ENCODE data around the gene KIAA1217. TPM values are rescaled to one million over a fixed set of nuclear protein-coding genes. Genes with fewer than 3 reads are reported as not detected.
"Not testable (repeated sequence)": the region's sequence is repeated elsewhere in the genome, so short reads cannot be mapped to it uniquely, and the experiment has no call there.

KIAA1217 gene
- total RNA-seq, 1 donor, result 0.21 TPM

DNA sequence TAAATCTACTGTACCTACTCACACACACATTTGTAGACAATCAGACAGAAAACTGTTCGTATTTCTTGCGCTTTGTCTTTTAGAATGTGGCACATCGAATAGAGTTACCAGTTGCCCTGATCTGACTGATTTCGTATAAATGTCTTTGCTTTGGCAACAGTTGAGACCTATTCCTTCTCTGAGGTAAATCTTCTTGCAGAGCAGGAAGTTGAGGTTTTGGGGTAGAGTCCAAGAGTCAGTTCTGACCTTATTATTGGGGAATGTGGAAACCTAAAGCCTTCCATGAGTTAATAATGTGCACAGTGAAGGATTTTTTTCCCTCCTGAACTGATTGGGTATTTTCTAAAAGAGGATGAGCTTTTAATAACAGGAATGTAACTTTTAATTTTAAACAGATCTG is 135.3 kb downstream of the KIAA1217 start:
- H3K4me3 ChIP-seq (ENCODE audit: low read length), result no peak overlapping the region
- H3K9me3 ChIP-seq (ENCODE audit: low read depth, low read length), result no peaks in the 10 kb centered on the region
- no peaks in the 10 kb centered on the region for H3K27me3 ChIP-seq (ENCODE audit: insufficient read depth, low read length)
- H3K4me1 ChIP-seq (ENCODE audit: insufficient read depth, low read length), result no peaks in the 10 kb centered on the region

DNA sequence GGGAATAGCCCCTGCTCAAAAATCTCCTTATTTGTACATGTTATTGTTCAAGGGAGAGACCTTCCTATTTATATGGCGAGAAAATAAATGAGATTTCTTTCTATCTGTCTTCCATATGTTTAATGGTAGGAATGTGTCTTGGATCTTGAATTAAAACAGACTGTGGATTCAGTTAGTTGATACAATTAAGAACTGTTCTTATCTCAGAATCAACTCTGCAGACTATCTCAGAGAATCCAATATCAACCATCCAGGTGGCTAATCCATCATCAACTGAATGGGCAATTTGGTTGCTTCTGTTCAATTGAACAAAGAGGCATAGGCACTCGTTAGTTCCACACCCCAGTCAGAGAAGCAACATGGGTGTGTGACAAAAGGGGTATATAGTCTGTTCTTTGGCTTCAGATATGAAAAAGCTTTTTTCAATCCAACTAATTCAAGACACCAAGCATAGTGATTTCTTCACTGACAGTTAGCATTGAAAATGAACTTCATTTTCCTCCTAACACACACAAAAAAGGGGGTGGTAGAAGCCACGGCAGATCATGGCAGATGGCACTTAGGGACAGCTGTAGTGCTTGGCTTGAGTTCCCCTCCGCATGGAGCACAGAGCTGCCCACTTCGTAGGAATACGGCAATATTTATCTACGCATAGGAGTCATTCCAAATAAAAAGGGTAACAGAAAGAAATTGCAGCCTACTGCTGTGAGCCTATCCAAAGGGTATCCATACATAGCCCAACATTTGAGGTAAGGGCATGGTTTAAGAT is 135.9 kb downstream of the KIAA1217 start:
- H3K4me1 ChIP-seq (ENCODE audit: insufficient read depth, low read length), result no peaks in the 10 kb centered on the region
- no peaks in the 10 kb centered on the region for H3K27me3 ChIP-seq (ENCODE audit: insufficient read depth, low read length)
- H3K4me3 ChIP-seq (ENCODE audit: low read length), result no peak overlapping the region
- H3K9me3 ChIP-seq (ENCODE audit: low read depth, low read length), result no peaks in the 10 kb centered on the region

GRCh38 chr10:24346877-24347519 is 138.1 kb downstream of the KIAA1217 start:
- no peak overlapping the region for H3K4me3 ChIP-seq (ENCODE audit: low read length)
- H3K9me3 ChIP-seq (ENCODE audit: low read depth, low read length), result no peaks in the 10 kb centered on the region
- no peaks in the 10 kb centered on the region for H3K27me3 ChIP-seq (ENCODE audit: insufficient read depth, low read length)
- H3K4me1 ChIP-seq (ENCODE audit: insufficient read depth, low read length), result no peaks in the 10 kb centered on the region

DNA sequence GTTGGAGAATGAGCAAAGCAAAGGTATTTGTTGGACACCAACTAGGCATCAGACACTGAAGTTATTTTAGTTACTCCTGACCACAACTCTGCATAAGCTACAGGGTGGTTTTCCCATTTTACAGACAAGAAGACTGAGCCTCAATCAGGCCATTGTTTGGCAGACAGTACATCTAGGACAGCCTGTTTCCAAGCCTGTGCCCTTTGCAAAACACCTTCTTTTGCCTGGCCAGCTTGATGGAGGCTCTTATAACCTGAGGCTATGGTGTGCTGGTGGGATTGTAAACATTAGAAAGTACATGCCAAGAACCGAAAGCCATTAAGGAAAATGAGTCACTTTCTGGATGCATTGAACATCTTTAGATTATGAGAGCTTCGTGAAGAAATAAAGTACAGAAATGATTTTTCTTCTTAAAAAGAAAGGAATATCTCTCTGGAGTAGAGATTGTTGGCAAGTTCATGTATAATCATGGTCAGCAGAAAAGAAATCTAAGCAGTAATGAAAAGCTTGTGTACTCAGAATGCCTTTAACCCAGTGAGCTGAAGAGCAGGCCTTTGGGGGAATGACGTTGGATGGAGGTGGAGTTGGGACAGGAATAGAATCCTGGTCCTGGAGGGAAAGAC is 140.6 kb downstream of the KIAA1217 start:
- H3K4me3 ChIP-seq (ENCODE audit: low read length), result no peak overlapping the region
- no peaks in the 10 kb centered on the region for H3K4me1 ChIP-seq (ENCODE audit: insufficient read depth, low read length)
- no peaks in the 10 kb centered on the region for H3K9me3 ChIP-seq (ENCODE audit: low read depth, low read length)
- H3K27me3 ChIP-seq (ENCODE audit: insufficient read depth, low read length), result no peaks in the 10 kb centered on the region

GRCh38 chr10:24350070-24350921 is 141.4 kb downstream of the KIAA1217 start:
- no peaks in the 10 kb centered on the region for H3K27me3 ChIP-seq (ENCODE audit: insufficient read depth, low read length)
- no peak overlapping the region for H3K4me3 ChIP-seq (ENCODE audit: low read length)
- H3K4me1 ChIP-seq (ENCODE audit: insufficient read depth, low read length), result no peaks in the 10 kb centered on the region
- H3K9me3 ChIP-seq (ENCODE audit: low read depth, low read length), result no peaks in the 10 kb centered on the region

DNA sequence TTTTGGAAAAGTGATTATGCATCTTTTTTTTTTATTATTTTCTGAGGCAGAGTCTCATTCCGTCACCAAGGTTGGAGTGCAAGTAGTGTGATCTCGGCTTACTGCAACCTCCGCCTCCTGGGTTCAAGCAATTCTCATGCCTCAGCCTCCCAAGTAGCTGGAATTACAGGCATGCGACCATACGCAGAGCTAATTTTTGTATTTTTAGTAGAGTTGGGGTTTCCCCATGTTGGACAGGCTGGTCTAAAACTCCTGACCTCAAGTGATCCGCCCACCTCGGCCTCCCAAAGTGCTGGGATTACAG is 141.9 kb downstream of the KIAA1217 start:
- H3K9me3 ChIP-seq (ENCODE audit: low read depth, low read length); H3K27me3 ChIP-seq (ENCODE audit: insufficient read depth, low read length); H3K4me1 ChIP-seq (ENCODE audit: insufficient read depth, low read length); H3K4me3 ChIP-seq (ENCODE audit: low read length): not testable (repeated sequence)

GRCh38 chr10:24351961-24352360 is 143.0 kb downstream of the KIAA1217 start:
- Histone ChIP-seq H3K4me3 (ENCODE audit: low read length) (no peak overlapping the region), H3K4me1 (ENCODE audit: insufficient read depth, low read length) (no peaks in the 10 kb centered on the region), H3K9me3 (ENCODE audit: low read depth, low read length) (no peaks in the 10 kb centered on the region), H3K27me3 (ENCODE audit: insufficient read depth, low read length) (no peaks in the 10 kb centered on the region)

GRCh38 chr10:24352399-24352798 is 143.5 kb downstream of the KIAA1217 start:
- no peaks in the 10 kb centered on the region for H3K27me3 ChIP-seq (ENCODE audit: insufficient read depth, low read length)
- H3K4me1 ChIP-seq (ENCODE audit: insufficient read depth, low read length), result no peaks in the 10 kb centered on the region
- H3K4me3 ChIP-seq (ENCODE audit: low read length), result no peak overlapping the region
- H3K9me3 ChIP-seq (ENCODE audit: low read depth, low read length), result no peaks in the 10 kb centered on the region

DNA sequence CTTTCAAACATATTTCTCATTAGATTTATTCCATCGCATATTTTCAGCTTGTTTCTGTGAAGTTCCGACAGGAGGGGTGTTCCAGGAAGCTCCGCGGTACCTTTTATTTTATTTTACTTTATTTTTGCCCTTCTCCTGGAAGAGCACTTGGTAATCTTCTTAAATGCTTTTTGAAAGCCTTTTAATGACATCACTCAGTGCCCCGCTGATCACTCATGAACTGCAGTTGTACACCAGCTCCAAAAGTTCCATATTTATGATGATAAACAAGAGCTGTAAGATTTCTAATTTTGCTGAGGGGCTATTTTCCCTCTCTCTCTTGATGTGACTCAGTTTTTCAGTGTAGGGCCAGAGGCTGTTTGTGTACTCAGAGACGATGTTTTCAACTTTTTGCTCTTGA is 144.4 kb downstream of the KIAA1217 start:
- Histone ChIP-seq H3K9me3 (ENCODE audit: low read depth, low read length) (no peaks in the 10 kb centered on the region), H3K4me3 (ENCODE audit: low read length) (no peak overlapping the region), H3K27me3 (ENCODE audit: insufficient read depth, low read length) (no peaks in the 10 kb centered on the region), H3K4me1 (ENCODE audit: insufficient read depth, low read length) (no peaks in the 10 kb centered on the region)

- H3K4me1 ChIP-seq (ENCODE audit: insufficient read depth, low read length), result no peaks in the 10 kb centered on the region
- no peak overlapping the region for H3K4me3 ChIP-seq (ENCODE audit: low read length)
- no peaks in the 10 kb centered on the region for H3K9me3 ChIP-seq (ENCODE audit: low read depth, low read length)
- no peaks in the 10 kb centered on the region for H3K27me3 ChIP-seq (ENCODE audit: insufficient read depth, low read length)
Measured at GRCh38 chr10:24355056-24355688, 146.2 kb downstream of the KIAA1217 start.

DNA sequence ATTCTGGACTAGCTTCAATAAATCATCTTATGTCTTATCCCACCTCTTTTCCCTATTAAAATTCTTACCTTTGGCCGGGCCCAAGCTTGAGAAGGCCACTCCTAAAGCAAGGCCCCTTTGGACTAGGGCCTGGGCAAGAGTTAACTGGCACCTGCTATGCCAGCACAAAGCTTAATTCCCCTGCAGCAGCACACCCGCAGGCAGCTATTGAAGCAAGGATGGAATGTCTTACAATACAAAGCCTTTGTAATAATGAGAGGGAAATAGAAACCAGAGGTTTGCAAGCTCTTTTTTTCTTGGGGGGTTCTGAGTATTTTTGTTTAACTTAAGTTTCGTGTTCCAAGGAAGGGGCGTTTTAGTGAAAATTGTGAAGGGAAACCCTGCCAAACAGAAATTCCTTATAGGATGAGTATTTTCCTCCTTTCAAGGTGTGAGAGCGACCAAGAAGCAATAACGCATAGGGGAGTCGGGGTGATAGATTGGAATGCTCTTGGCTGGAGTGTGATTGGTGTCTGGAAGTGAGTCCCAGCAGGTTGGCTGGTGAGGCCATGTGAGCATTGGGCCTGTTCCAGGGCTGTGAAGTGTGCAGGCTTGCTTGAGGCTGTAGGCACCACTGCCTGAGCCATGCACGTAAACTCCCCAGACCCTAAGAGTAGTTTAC is 148.5 kb downstream of the KIAA1217 start:
- no peaks in the 10 kb centered on the region for H3K27me3 ChIP-seq (ENCODE audit: insufficient read depth, low read length)

DNA sequence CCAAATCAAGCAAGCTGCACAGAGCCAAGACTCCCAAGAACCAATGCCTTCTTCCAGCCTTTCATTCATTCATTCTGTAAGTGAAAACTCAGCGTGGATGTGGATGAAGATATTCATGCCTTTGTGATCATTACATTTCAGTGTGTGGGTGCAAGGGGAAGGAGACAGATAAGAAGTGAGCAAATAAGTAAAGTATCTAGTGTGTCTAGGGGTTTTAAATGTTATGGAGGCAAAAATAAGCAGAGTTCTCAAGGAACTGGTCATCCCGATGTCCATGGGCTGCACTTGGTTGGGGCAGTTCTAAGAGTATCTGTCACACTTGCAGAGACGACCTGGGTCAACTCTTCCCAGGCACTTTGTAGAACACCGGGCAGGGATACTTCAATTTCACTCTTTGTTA is 149.1 kb downstream of the KIAA1217 start:
- no peaks in the 10 kb centered on the region for H3K4me1 ChIP-seq (ENCODE audit: insufficient read depth, low read length)
- no peaks in the 10 kb centered on the region for H3K27me3 ChIP-seq (ENCODE audit: insufficient read depth, low read length)
- no peaks in the 10 kb centered on the region for H3K9me3 ChIP-seq (ENCODE audit: low read depth, low read length)
- no peak overlapping the region for H3K4me3 ChIP-seq (ENCODE audit: low read length)

More for the DNA sequence above, 148.5 kb downstream of the KIAA1217 start:
- Histone ChIP-seq H3K4me3 (ENCODE audit: low read length) (no peak overlapping the region), H3K9me3 (ENCODE audit: low read depth, low read length) (no peaks in the 10 kb centered on the region), H3K4me1 (ENCODE audit: insufficient read depth, low read length) (no peaks in the 10 kb centered on the region)

- Histone ChIP-seq H3K9me3 (ENCODE audit: low read depth, low read length) (no peaks in the 10 kb centered on the region), H3K4me1 (ENCODE audit: insufficient read depth, low read length) (no peaks in the 10 kb centered on the region), H3K4me3 (ENCODE audit: low read length) (no peak overlapping the region), H3K27me3 (ENCODE audit: insufficient read depth, low read length) (no peaks in the 10 kb centered on the region)
Measured at GRCh38 chr10:24360282-24361127, 151.6 kb downstream of the KIAA1217 start.

DNA sequence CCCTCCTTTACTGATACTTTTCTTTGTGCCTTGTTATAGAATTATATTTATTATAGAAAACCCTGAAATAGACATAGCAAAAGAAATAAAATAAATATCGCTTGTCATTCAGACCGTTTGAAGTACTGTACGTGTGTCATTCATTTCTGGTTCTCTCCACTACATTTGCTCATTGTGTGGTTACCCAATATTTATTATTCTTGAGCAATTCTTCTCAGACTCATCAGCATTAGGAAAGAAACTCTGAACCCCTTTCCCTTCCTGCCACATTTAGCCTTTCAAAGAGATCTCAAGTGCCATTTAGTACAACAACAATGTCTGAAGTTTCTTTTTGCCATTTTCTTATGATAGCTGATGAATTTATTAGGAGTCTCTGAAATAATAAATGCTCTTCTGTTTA is 154.1 kb downstream of the KIAA1217 start:
- H3K9me3 ChIP-seq (ENCODE audit: low read depth, low read length), result no peaks in the 10 kb centered on the region
- no peaks in the 10 kb centered on the region for H3K4me1 ChIP-seq (ENCODE audit: insufficient read depth, low read length)
- H3K27me3 ChIP-seq (ENCODE audit: insufficient read depth, low read length), result no peaks in the 10 kb centered on the region
- no peak overlapping the region for H3K4me3 ChIP-seq (ENCODE audit: low read length)

Measured in mononuclear cell (primary cell).